Thoracic aorta (tissue), 2 donors: Measurements from ENCODE around the gene NEUROG3. TPM values are rescaled to one million over a fixed set of nuclear protein-coding genes. Genes with fewer than 3 reads are reported as not detected.

ENCODE experiments used
- ATAC-seq: fragments of 150-250 bp; one replicate; pipeline ENCODE4 v1.8.0; 2017; ENCODE audit warnings: low read depth; ENCODE audit not compliant: insufficient number of reproducible peaks, low FRiP score
- DNase-seq: peaks from one replicate; pipeline ENCODE4 v3.0.0-alpha.2; 2020; ENCODE audit warnings: low spot score
- H3K27ac ChIP-seq, 2 donors: fragments of 200-600 bp; sonication (generic); 1 replicate in 1 of 2; 2 replicates in 1 of 2; pipeline ENCODE4 v1.5.1; 2016; ENCODE audit warnings: mild to moderate bottlenecking in 2 of 2, moderate library complexity in 2 of 2
- H3K27me3 ChIP-seq: fragments of 200-600 bp; sonication (generic); replicated peaks from 2 replicates; pipeline ENCODE4 v1.6.0; 2016; ENCODE audit warnings: mild to moderate bottlenecking; ENCODE audit not compliant: insufficient read depth
- H3K36me3 ChIP-seq: fragments of 200-600 bp; sonication (generic); one replicate; pipeline ENCODE4 v1.5.1; 2016
- H3K4me1 ChIP-seq, 2 donors: fragments of 200-600 bp; sonication (generic); 1 replicate in 1 of 2; 2 replicates in 1 of 2; pipeline versions ENCODE4 v1.5.1 to v1.6.0; 2016; ENCODE audit warnings: low read depth in 2 of 2, mild to moderate bottlenecking in 1 of 2; ENCODE audit not compliant: control insufficient read depth in 1 of 2
- H3K4me3 ChIP-seq: fragments of 200-600 bp; sonication (generic); 2 replicates; pipeline ENCODE4 v1.5.1; 2016; ENCODE audit warnings: mild to moderate bottlenecking
- H3K9me3 ChIP-seq: fragments of 200-600 bp; sonication (generic); 2 replicates; pipeline ENCODE4 v1.5.1; 2016
- CTCF ChIP-seq: fragments of 200-600 bp; sonication (generic); IDR thresholded peaks from one replicate; pipeline ENCODE4 v1.5.1; 2019; ENCODE audit warnings: antibody characterized with exemption
- total RNA-seq, 2 donors: library from RNA; depleted of rRNA; stranded (reverse); fragments of >200 nt; gene quantifications; one replicate each; pipeline versions ENCODE4 v1.1.0 to v1.2.3, GENCODE V29; 2016

Gene NEUROG3
- total RNA-seq, 2 donors from 2014 or later, result 2.8 TPM; not detected in 1

GRCh38 chr10:69577268-69578232 lies 4.3 kb upstream of the NEUROG3 start:
- TF ChIP-seq CTCF, result no peak

GRCh38 chr10:69576334-69577011 lies 3.3 kb upstream of the NEUROG3 start:
- TF ChIP-seq CTCF, result no peak
- no peak for ATAC-seq
- H3K36me3 ChIP-seq, result no peaks in the 10 kb centered on the region

More at GRCh38 chr10:69577268-69578232, 4.3 kb upstream of the NEUROG3 start:
- Histone ChIP-seq H3K9me3 (no peaks in the 10 kb centered on the region), H3K4me1 (peaks cover 3 to 17% of the 10 kb centered on the region in 2 donors), H3K36me3 (no peaks in the 10 kb centered on the region), H3K27ac (no peak overlapping the region), H3K27me3 (peaks cover 3% of the 10 kb centered on the region), H3K4me3 (no peak overlapping the region)
- DNase-seq, result no peak
- no peak for ATAC-seq

GRCh38 chr10:69575164-69575722 lies 2.0 kb upstream of the NEUROG3 start:
- H3K36me3 ChIP-seq, result no peaks in the 10 kb centered on the region
- H3K4me3 ChIP-seq, result no peak overlapping the region
- peaks cover 6% of the 10 kb centered on the region for H3K27me3 ChIP-seq
- ATAC-seq (no peak), DNase-seq (no peak)
- no peak for TF ChIP-seq CTCF
- no peaks in the 10 kb centered on the region for H3K9me3 ChIP-seq
- H3K27ac ChIP-seq, result no peak overlapping the region
- peaks cover 3 to 25% of the 10 kb centered on the region in 2 donors for H3K4me1 ChIP-seq

More at GRCh38 chr10:69576334-69577011, 3.3 kb upstream of the NEUROG3 start:
- DNase-seq, result no peak
- Histone ChIP-seq H3K9me3 (no peaks in the 10 kb centered on the region), H3K4me3 (no peak overlapping the region), H3K27me3 (peaks cover 6% of the 10 kb centered on the region), H3K4me1 (peaks cover 3 to 25% of the 10 kb centered on the region in 2 donors), H3K27ac (no peak overlapping the region)

GRCh38 chr10:69574571-69574978 lies 1.4 kb upstream of the NEUROG3 start:
- no peaks in the 10 kb centered on the region for H3K36me3 ChIP-seq
- ATAC-seq (no peak), DNase-seq (no peak)
- TF ChIP-seq CTCF, result no peak
- no peak overlapping the region for H3K4me3 ChIP-seq
- no peaks in the 10 kb centered on the region for H3K9me3 ChIP-seq
- H3K27me3 ChIP-seq, result peaks cover 6% of the 10 kb centered on the region
- H3K4me1 ChIP-seq, result peaks cover 3 to 25% of the 10 kb centered on the region in 2 donors
- no peak overlapping the region for H3K27ac ChIP-seq
